ENCODE results near the gene IRGM. TPM values are rescaled to one million over a fixed set of nuclear protein-coding genes. Genes with fewer than 3 reads are reported as not detected.
"Not testable (repeated sequence)": the region's sequence is repeated elsewhere in the genome, so short reads cannot be mapped to it uniquely, and the experiment has no call there.

The IRGM gene
- total and polyA plus RNA-seq, 3 experiments from 2014 or later, result 0.53 to 4.0 (median 1.1) TPM

GRCh38 chr5:150851039-150851438, 4.7 kb downstream of the IRGM start:
- no peak overlapping the region for H3K27ac Mint-ChIP-seq
- H3K27me3 Mint-ChIP-seq, result no peaks in the 10 kb centered on the region
- CTCF ChIA-PET, result interaction anchor here (1.1 to 1.7 kb wide), 3 partner anchors 73 to 291 kb away, joined by 4 read pairs; partner anchors contain the start of genes RBM22 and SMIM3
- peaks cover 0 to 5% (median 0%) of the 10 kb centered on the region in 3 donors for H3K36me3 Mint-ChIP-seq
- POLR2A ChIA-PET, result no interaction called here
- DNase-seq, result no peak
- no peaks in the 10 kb centered on the region for H3K4me1 ChIP-seq (ENCODE audit: insufficient read depth, low read length)
- no peaks in the 10 kb centered on the region for H3K9me3 ChIP-seq (ENCODE audit: low read length)
- H3K27me3 ChIP-seq (ENCODE audit: insufficient read depth, low read length, poor library complexity, severe bottlenecking), result no peaks in the 10 kb centered on the region
- no peak overlapping the region for H3K4me3 ChIP-seq (ENCODE audit: low read length)
- peaks cover 22 to 33% (median 30%) of the 10 kb centered on the region in 3 donors for H3K4me1 Mint-ChIP-seq
- H3K36me3 ChIP-seq (ENCODE audit: insufficient read depth, low read length), result no peaks in the 10 kb centered on the region
- H3K9me3 Mint-ChIP-seq, result no peaks in the 10 kb centered on the region
- H3K27ac ChIP-seq (ENCODE audit: low read depth, low read length), result no peak overlapping the region
- H3K4me3 Mint-ChIP-seq, result no peak overlapping the region

GRCh38 chr5:150853561-150853960, 7.2 kb downstream of the IRGM start:
- H3K36me3 Mint-ChIP-seq, result peaks cover 0 to 5% (median 0%) of the 10 kb centered on the region in 3 donors
- H3K9me3 Mint-ChIP-seq, result no peaks in the 10 kb centered on the region
- Histone ChIP-seq H3K4me1 (ENCODE audit: insufficient read depth, low read length) (no peaks in the 10 kb centered on the region), H3K36me3 (ENCODE audit: insufficient read depth, low read length) (no peaks in the 10 kb centered on the region), H3K27me3 (ENCODE audit: insufficient read depth, low read length, poor library complexity, severe bottlenecking) (no peaks in the 10 kb centered on the region), H3K9me3 (ENCODE audit: low read length) (no peaks in the 10 kb centered on the region), H3K27ac (ENCODE audit: low read depth, low read length) (no peak overlapping the region), H3K4me3 (ENCODE audit: low read length) (no peak overlapping the region)
- H3K27ac Mint-ChIP-seq, result peak overlapping the region in 1 of 8 donors; percentile 16
- DNase-seq, result no peak
- POLR2A ChIA-PET, result no interaction called here
- peak overlapping the region in 6 of 7 donors; percentile 6 to 69 (median 33) for H3K4me3 Mint-ChIP-seq
- CTCF ChIA-PET, result no interaction called here
- H3K27me3 Mint-ChIP-seq, result no peaks in the 10 kb centered on the region
- H3K4me1 Mint-ChIP-seq, result peaks cover 7 to 15% (median 13%) of the 10 kb centered on the region in 3 donors

GRCh38 chr5:150856700-150857099, 10.4 kb downstream of the IRGM start:
- peaks cover 2 to 20% (median 9%) of the 10 kb centered on the region in 5 donors for H3K9me3 Mint-ChIP-seq
- CTCF ChIA-PET; H3K4me1 ChIP-seq (ENCODE audit: insufficient read depth, low read length); H3K36me3 ChIP-seq (ENCODE audit: insufficient read depth, low read length); H3K27ac ChIP-seq (ENCODE audit: low read depth, low read length); H3K27ac Mint-ChIP-seq; POLR2A ChIA-PET; H3K4me3 ChIP-seq (ENCODE audit: low read length); DNase-seq; H3K4me1 Mint-ChIP-seq; H3K4me3 Mint-ChIP-seq; H3K27me3 Mint-ChIP-seq; H3K27me3 ChIP-seq (ENCODE audit: insufficient read depth, low read length, poor library complexity, severe bottlenecking); H3K9me3 ChIP-seq (ENCODE audit: low read length): not testable (repeated sequence)
- peaks cover 6 to 28% (median 6%) of the 10 kb centered on the region in 3 donors for H3K36me3 Mint-ChIP-seq

- Mint-ChIP-seq H3K27ac (peak overlapping the region in 1 of 8 donors; percentile 26), H3K4me1 (no peaks in the 10 kb centered on the region), H3K27me3 (peaks cover 3 to 8% of the 10 kb centered on the region in 2 donors), H3K36me3 (peaks cover 6 to 42% (median 8%) of the 10 kb centered on the region in 3 donors), H3K9me3 (peaks cover 2 to 36% (median 19%) of the 10 kb centered on the region in 5 donors), H3K4me3 (no peak overlapping the region)
- no peaks in the 10 kb centered on the region for H3K27me3 ChIP-seq (ENCODE audit: insufficient read depth, low read length, poor library complexity, severe bottlenecking)
- H3K4me1 ChIP-seq (ENCODE audit: insufficient read depth, low read length), result no peaks in the 10 kb centered on the region
- no peak overlapping the region for H3K27ac ChIP-seq (ENCODE audit: low read depth, low read length)
- ChIA-PET CTCF (interaction anchor here (1.1 kb wide), 1 partner anchor 14 kb away, joined by 4 read pairs; the partner anchor contains the start of gene IRGM), POLR2A (no interaction called here)
- H3K4me3 ChIP-seq (ENCODE audit: low read length), result no peak overlapping the region
- no peaks in the 10 kb centered on the region for H3K36me3 ChIP-seq (ENCODE audit: insufficient read depth, low read length)
- DNase-seq, result no peak
- no peaks in the 10 kb centered on the region for H3K9me3 ChIP-seq (ENCODE audit: low read length)
Measured at GRCh38 chr5:150860246-150860821, 14.0 kb downstream of the IRGM start.

GRCh38 chr5:150862070-150862469, 15.7 kb downstream of the IRGM start:
- CTCF ChIA-PET, result no interaction called here
- no peak overlapping the region for H3K27ac Mint-ChIP-seq
- POLR2A ChIA-PET, result no interaction called here
- no peak overlapping the region for H3K27ac ChIP-seq (ENCODE audit: low read depth, low read length)
- no peaks in the 10 kb centered on the region for H3K27me3 ChIP-seq (ENCODE audit: insufficient read depth, low read length, poor library complexity, severe bottlenecking)
- peaks cover 3 to 9% of the 10 kb centered on the region in 2 donors for H3K27me3 Mint-ChIP-seq
- H3K4me1 Mint-ChIP-seq, result no peaks in the 10 kb centered on the region
- no peak overlapping the region for H3K4me3 Mint-ChIP-seq
- H3K9me3 ChIP-seq (ENCODE audit: low read length), result no peaks in the 10 kb centered on the region
- peaks cover 12 to 51% (median 31%) of the 10 kb centered on the region in 5 donors for H3K9me3 Mint-ChIP-seq
- no peaks in the 10 kb centered on the region for H3K36me3 ChIP-seq (ENCODE audit: insufficient read depth, low read length)
- H3K4me3 ChIP-seq (ENCODE audit: low read length), result no peak overlapping the region
- no peaks in the 10 kb centered on the region for H3K4me1 ChIP-seq (ENCODE audit: insufficient read depth, low read length)
- H3K36me3 Mint-ChIP-seq, result peaks cover 6 to 48% (median 8%) of the 10 kb centered on the region in 3 donors
- DNase-seq, result no peak

- no peaks in the 10 kb centered on the region for H3K4me1 Mint-ChIP-seq
- H3K9me3 Mint-ChIP-seq, result peaks cover 9 to 67% (median 31%) of the 10 kb centered on the region in 5 donors
- H3K27me3 Mint-ChIP-seq, result no peaks in the 10 kb centered on the region
- H3K27ac ChIP-seq (ENCODE audit: low read depth, low read length), result no peak overlapping the region
- no peaks in the 10 kb centered on the region for H3K4me1 ChIP-seq (ENCODE audit: insufficient read depth, low read length)
- no peaks in the 10 kb centered on the region for H3K27me3 ChIP-seq (ENCODE audit: insufficient read depth, low read length, poor library complexity, severe bottlenecking)
- H3K27ac Mint-ChIP-seq, result no peak overlapping the region
- DNase-seq, result no peak
- POLR2A ChIA-PET, result no interaction called here
- no peaks in the 10 kb centered on the region for H3K9me3 ChIP-seq (ENCODE audit: low read length)
- no peaks in the 10 kb centered on the region for H3K36me3 ChIP-seq (ENCODE audit: insufficient read depth, low read length)
- H3K36me3 Mint-ChIP-seq, result peaks cover 5 to 65% (median 9%) of the 10 kb centered on the region in 3 donors
- H3K4me3 ChIP-seq (ENCODE audit: low read length), result no peak overlapping the region
- CTCF ChIA-PET, result no interaction called here
- H3K4me3 Mint-ChIP-seq, result no peak overlapping the region
Measured at GRCh38 chr5:150879358-150879757, 33.0 kb downstream of the IRGM start.

GRCh38 chr5:150895431-150896428, 49.4 kb downstream of the IRGM start:
- Histone ChIP-seq H3K4me3 (ENCODE audit: low read length) (no peak overlapping the region), H3K36me3 (ENCODE audit: insufficient read depth, low read length) (no peaks in the 10 kb centered on the region), H3K27me3 (ENCODE audit: insufficient read depth, low read length, poor library complexity, severe bottlenecking) (no peaks in the 10 kb centered on the region), H3K9me3 (ENCODE audit: low read length) (peaks cover 52% of the 10 kb centered on the region), H3K27ac (ENCODE audit: low read depth, low read length) (no peak overlapping the region), H3K4me1 (ENCODE audit: insufficient read depth, low read length) (no peaks in the 10 kb centered on the region)
- Mint-ChIP-seq H3K9me3 (peaks cover 72 to 97% (median 94%) of the 10 kb centered on the region in 5 donors), H3K27ac (no peak overlapping the region), H3K4me1 (no peaks in the 10 kb centered on the region), H3K27me3 (peaks cover 0 to 1% of the 10 kb centered on the region in 2 donors), H3K36me3 (peaks cover 12 to 73% (median 28%) of the 10 kb centered on the region in 3 donors), H3K4me3 (no peak overlapping the region)
- no peak for DNase-seq
- CTCF ChIA-PET, result no interaction called here
- POLR2A ChIA-PET, result no interaction called here

Data from CD8-positive, alpha-beta memory T cell (primary cell).